Activated CD8-positive, alpha-beta memory T cell treated with anti-CD3 and anti-CD28 coated beads for 4 hours (primary cell): ENCODE measurements around the gene RYR3.
"Not testable (repeated sequence)": the region's sequence is repeated elsewhere in the genome, so short reads cannot be mapped to it uniquely, and the experiment has no call there.

Source experiments
- DNase-seq, 2 donors: peaks; one replicate each; pipeline ENCODE4 v3.0.0-alpha.2; 2020; ENCODE audit warnings: low read depth in 2 of 2

Gene RYR3

DNA sequence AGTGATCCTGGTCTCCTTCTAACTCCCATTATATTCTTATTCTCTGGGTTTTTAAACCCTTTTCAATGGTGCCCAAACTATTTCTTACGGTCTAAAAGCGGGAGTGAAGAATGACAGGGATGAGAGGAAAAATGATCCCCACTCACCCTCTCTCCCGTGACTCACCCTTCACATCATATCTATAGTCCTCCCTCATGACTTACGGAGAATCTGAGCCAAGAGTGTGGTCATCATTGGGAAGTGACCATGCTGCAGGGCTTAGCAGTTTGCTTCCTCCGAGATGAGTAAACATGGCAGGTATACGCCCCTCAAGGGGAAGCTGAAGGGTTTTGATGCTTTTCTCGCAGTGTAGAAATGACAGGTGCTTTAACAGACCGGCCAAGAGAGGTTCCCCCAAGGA, 274.0 kb downstream of the RYR3 start:
- DNase-seq = no peak

- DNase-seq = no peak
These were observed 276.3 kb downstream of the RYR3 start for GRCh38 chr15:33586786-33587697.

GRCh38 chr15:33587773-33588172, 277.0 kb downstream of the RYR3 start:
- DNase-seq = no peak

DNA sequence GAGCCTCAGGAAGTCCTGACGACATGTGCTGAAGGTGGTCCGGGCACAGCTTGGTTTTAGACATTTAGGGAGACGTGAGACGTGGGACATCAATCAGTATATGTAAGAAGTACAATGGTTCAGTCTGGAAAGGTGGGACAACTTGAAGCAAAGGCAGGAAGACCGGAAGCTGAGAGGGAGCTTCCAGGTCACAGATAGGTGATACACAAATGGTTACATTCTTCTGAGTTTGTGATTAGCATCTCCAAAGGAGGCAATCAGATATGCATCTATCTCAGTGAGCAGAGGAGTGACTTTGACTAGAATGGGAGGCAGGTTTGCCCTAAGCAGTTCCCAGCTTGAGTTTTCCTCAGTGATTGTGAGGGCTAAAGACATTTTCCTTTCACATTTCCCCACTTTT, 282.1 kb downstream of the RYR3 start:
- DNase-seq = no peak

GRCh38 chr15:33598382-33598781, 287.6 kb downstream of the RYR3 start:
- not testable (repeated sequence) for DNase-seq

DNA sequence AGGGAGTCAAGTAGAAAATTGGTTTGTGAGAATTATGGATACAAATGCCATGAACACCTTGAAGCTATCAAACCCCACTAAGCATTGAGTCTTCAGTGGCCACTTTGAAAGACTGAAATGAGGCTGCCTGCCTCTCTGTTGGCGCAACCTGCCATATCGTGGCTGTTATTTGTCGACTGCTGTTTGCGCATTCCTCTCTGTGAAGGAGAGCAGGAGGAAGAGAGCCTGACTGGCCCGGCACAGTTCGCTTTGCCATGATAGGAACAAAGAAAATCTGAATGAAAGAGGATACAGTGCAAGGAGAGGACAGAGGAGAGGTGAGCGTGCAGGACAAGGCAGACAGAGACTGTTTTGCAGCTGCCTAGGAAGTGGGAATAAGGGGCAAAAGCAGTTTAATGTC, 289.4 kb downstream of the RYR3 start:
- no peak for DNase-seq

GRCh38 chr15:33601461-33601860, 290.7 kb downstream of the RYR3 start:
- DNase-seq = no peak

DNA sequence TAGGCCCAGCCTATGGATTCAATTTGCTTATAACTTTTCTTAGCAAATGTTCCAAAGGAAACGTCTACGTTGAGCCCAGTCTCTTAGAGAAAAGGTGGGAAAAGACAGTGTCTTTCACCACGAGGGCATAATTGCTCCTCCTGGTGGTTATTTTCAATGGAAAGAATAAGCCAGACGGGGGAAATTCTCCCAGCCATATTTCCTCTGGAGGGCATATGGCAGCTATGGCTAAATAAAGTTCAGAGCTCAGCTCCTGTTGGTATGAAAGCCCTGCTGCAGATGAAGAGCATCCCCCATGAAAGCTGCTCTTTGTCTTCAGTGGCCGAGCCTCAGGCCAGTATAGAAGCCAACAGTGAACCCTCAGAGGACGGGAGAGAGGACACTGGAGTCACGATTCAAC, 297.9 kb downstream of the RYR3 start:
- DNase-seq = no peak

DNA sequence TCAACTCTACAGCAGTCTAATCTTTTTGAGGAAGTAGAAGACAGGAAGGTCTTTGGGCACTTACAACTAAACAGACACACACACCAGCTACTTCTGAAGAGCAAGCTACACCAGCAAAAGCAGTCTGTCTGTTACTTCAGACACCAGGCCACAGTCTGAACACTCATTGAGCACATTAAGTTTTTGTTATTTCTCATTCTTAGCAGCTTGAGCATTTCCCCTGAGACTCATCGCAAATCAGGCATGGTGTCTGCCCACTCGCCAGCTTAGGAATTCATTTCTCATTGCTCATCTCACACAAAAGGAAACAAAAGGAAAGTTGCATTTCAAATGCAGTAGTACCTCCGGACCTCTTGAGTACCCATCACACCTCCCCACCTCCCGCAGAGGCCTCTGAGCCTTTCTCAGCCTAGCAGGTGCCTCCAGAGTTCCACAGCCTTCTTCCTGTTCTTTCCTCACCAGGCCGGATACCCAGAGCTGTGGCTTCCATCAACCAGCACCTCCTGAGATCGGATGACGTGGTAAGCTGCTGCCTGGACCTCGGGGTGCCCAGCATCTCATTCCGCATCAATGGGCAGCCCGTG, 302.0 kb downstream of the RYR3 start:
- no peak for DNase-seq

GRCh38 chr15:33616475-33616874, 305.7 kb downstream of the RYR3 start:
- DNase-seq = no peak

DNA sequence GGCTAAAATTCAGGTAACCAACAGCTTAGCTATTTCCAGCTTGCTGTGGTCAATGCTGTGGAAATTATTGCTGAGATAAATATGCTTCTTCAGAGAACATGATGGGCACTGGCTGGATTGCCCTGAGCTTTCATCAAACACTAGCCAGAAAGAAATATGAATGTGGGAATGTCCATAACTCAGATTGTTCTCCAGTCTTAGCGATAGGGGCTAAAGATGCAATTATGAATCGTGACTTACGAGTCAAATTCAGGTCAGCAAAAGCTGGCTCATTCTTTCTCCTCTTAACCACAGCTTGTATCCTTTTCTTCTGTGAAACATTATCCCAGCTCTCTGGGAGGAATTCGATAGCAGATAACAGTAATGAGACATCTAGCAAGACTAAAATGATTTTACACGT, 307.6 kb downstream of the RYR3 start:
- no peak for DNase-seq

GRCh38 chr15:33621141-33621540, 310.4 kb downstream of the RYR3 start:
- no peak for DNase-seq

- DNase-seq = no peak
These were observed 312.2 kb downstream of the RYR3 start for GRCh38 chr15:33623010-33623409.

- no peak for DNase-seq
These were observed 313.7 kb downstream of the RYR3 start for GRCh38 chr15:33624439-33624838.

- DNase-seq = no peak
These were observed 318.9 kb downstream of the RYR3 start for GRCh38 chr15:33629647-33630046.

DNA sequence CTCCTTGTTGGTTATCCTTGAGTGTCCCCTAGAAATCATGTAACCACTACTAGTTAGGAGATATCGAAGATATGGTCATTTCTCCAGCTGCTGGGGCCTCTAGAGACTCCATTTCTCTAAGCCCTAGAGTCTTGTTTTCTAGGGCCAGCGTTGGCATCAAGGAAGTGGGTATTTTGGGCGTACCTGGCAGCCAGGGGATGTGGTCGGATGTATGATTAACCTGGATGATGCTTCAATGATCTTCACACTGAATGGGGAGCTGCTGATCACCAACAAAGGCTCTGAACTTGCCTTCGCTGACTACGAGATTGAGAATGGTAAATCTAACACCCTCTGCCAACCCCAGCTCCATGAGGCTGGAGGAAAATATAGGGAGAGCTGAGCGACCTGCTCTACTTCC, 325.5 kb downstream of the RYR3 start:
- DNase-seq = no peak

DNA sequence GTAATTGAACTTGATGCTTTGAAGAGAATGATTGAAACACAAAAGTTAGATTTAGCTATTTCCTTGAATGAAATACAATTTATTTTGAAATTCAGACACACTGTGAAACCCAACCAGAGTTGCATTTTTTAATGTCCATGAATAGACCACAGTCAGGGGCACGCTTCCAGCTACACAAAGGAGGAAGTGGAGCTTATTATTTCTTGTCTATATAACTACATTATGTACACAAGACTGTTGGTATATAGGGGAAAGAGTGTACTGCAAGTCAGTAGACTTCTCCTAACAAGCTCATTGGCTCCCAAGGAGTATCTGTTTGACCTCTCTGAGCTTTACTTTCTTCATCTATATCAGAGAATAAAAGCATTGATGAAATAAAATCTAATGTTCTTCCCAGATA, 326.2 kb downstream of the RYR3 start:
- no peak for DNase-seq

GRCh38 chr15:33638453-33638852, 327.7 kb downstream of the RYR3 start:
- DNase-seq = no peak

DNA sequence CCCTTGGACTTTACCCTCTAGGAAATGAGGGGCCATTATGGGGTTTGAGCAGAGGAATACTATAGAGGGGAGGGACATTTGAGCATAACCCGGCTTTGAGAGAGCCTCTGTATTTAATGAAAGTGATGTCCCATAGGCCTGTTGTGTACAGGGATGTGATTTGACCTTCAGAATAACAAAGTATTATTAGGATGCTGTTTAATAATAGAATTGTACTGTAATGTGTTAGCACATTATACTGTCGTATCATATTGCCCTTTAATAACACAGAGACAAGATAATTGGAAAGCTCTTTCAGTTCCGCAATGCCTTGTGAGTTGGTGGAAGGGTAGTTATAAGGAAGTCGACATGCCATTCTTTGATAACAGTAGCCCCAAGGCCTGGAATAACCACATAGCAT, 328.3 kb downstream of the RYR3 start:
- DNase-seq = no peak

DNA sequence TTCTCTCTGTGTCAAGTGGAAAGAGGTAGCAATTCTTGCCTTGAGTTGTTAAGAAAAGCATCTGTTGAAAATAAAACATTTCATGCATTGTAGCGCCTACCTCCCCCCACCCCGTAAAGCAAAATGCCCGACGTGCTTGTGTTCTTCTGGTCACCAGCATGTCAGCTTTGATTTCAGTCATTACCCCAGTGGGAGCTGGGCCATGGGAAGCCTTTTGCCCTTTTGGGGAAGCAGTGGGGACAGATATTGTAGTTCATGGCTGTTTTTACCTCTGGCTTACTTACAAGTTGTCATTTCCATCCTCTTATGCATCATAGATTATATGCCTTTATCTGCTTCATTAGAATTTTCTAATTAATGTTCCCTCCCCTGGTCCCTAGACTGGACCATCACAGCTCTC, 328.7 kb downstream of the RYR3 start:
- DNase-seq = no peak

GRCh38 chr15:33639978-33640377, 329.2 kb downstream of the RYR3 start:
- no peak for DNase-seq

GRCh38 chr15:33641069-33641468, 330.3 kb downstream of the RYR3 start:
- no peak for DNase-seq

GRCh38 chr15:33644304-33644703, 333.5 kb downstream of the RYR3 start:
- DNase-seq = no peak

- no peak for DNase-seq
These were observed 336.0 kb downstream of the RYR3 start for GRCh38 chr15:33646744-33647143.
